GM18951 (cell line): ENCODE results near the gene NYAP2.

Experiments
- POLR2A ChIP-seq: IDR thresholded peaks from 4 replicates; pipeline ENCODE4 v1.6.1; 2011; ENCODE audit warnings: mild to moderate bottlenecking; ENCODE audit not compliant: insufficient read length, insufficient read depth; ENCODE audit errors: extremely low read depth
- in situ Hi-C: fragments of 300-500 bp; cut with MboI; formaldehyde crosslinking; loops from one replicate; pipeline ENCODE4 v1.12.0; 2022; ENCODE audit warnings: low sequenced_read_pairs, mixed read lengths, inconsistent platforms; ENCODE audit not compliant: unreplicated experiment

The NYAP2 gene

GRCh38 chr2:225411452-225411851 is 11.9 kb downstream of the NYAP2 start:
- TF ChIP-seq POLR2A = no peak
- in situ Hi-C loops = no loop called here

- TF ChIP-seq POLR2A = no peak
- in situ Hi-C loops = no loop called here
Observed at GRCh38 chr2:225413786-225414185, 14.3 kb downstream of the NYAP2 start.

- in situ Hi-C loops = no loop called here
- TF ChIP-seq POLR2A = no peak
Observed at GRCh38 chr2:225414902-225415301, 15.4 kb downstream of the NYAP2 start.

GRCh38 chr2:225415341-225415740 is 15.8 kb downstream of the NYAP2 start:
- in situ Hi-C loops = no loop called here
- TF ChIP-seq POLR2A = no peak

- no peak for TF ChIP-seq POLR2A
- in situ Hi-C loops = no loop called here
Observed at GRCh38 chr2:225415792-225416191, 16.3 kb downstream of the NYAP2 start.

GRCh38 chr2:225416616-225417367 is 17.3 kb downstream of the NYAP2 start:
- no peak for TF ChIP-seq POLR2A
- in situ Hi-C loops = no loop called here

- TF ChIP-seq POLR2A = no peak
- in situ Hi-C loops = no loop called here
Observed at GRCh38 chr2:225419033-225419432, 19.5 kb downstream of the NYAP2 start.

GRCh38 chr2:225422145-225422544 is 22.6 kb downstream of the NYAP2 start:
- in situ Hi-C loops = no loop called here
- no peak for TF ChIP-seq POLR2A

- in situ Hi-C loops = no loop called here
- no peak for TF ChIP-seq POLR2A
Observed at GRCh38 chr2:225425284-225425683, 25.8 kb downstream of the NYAP2 start.

- no peak for TF ChIP-seq POLR2A
- in situ Hi-C loops = no loop called here
Observed at GRCh38 chr2:225428360-225428759, 28.9 kb downstream of the NYAP2 start.

- TF ChIP-seq POLR2A = no peak
- in situ Hi-C loops = no loop called here
Observed at GRCh38 chr2:225429717-225430116, 30.2 kb downstream of the NYAP2 start.

- in situ Hi-C loops = no loop called here
- TF ChIP-seq POLR2A = no peak
Observed at GRCh38 chr2:225431105-225431863, 31.8 kb downstream of the NYAP2 start.

- in situ Hi-C loops = no loop called here
- no peak for TF ChIP-seq POLR2A
Observed at GRCh38 chr2:225434014-225434413, 34.5 kb downstream of the NYAP2 start.

GRCh38 chr2:225437319-225437718 is 37.8 kb downstream of the NYAP2 start:
- no peak for TF ChIP-seq POLR2A
- in situ Hi-C loops = no loop called here
